MM.1S (cell line): ENCODE results near the gene HIC1.

Experiments
- DNase-seq: peaks from one replicate; pipeline ENCODE4 v3.0.0-alpha.2; 2015
- H2AFZ ChIP-seq: fragments of 300-600 bp; sonication (generic); 2 replicates; pipeline ENCODE4 v1.6.0; 2016; ENCODE audit warnings: antibody characterized with exemption, low read length
- H3F3A ChIP-seq: fragments of 300-600 bp; sonication (generic); 2 replicates; pipeline ENCODE4 v1.6.1; 2016; ENCODE audit warnings: mild to moderate bottlenecking, antibody characterized with exemption, low read length, moderate library complexity, mixed read lengths; ENCODE audit not compliant: insufficient read depth
- H3K27ac ChIP-seq: fragments of 300-600 bp; sonication (generic); 2 replicates; pipeline ENCODE4 v1.5.1; 2016; ENCODE audit warnings: mild to moderate bottlenecking, low read length
- H3K27me3 ChIP-seq: fragments of 300-600 bp; sonication (generic); replicated peaks from 2 replicates; pipeline ENCODE4 v1.6.0; 2016; ENCODE audit warnings: low read length; ENCODE audit not compliant: insufficient read depth
- H3K36me3 ChIP-seq: fragments of 300-600 bp; sonication (generic); replicated peaks from 2 replicates; pipeline ENCODE4 v1.6.1; 2016; ENCODE audit warnings: mild to moderate bottlenecking, low read length, mixed read lengths; ENCODE audit not compliant: insufficient read depth
- H3K4me1 ChIP-seq: fragments of 300-600 bp; sonication (generic); 2 replicates; pipeline ENCODE4 v1.6.1; 2016; ENCODE audit warnings: low read length, mixed read lengths
- H3K4me2 ChIP-seq: fragments of 300-600 bp; sonication (generic); 2 replicates; pipeline ENCODE4 v1.6.0; 2016; ENCODE audit warnings: low read depth, low read length
- H3K4me3 ChIP-seq: fragments of 300-600 bp; sonication (generic); 2 replicates; pipeline ENCODE4 v1.5.1; 2016; ENCODE audit warnings: low read length, mixed read lengths
- H3K79me2 ChIP-seq: fragments of 300-600 bp; sonication (generic); 2 replicates; pipeline ENCODE4 v1.6.1; 2016; ENCODE audit warnings: mixed run types, low read length, mixed read lengths
- H3K9ac ChIP-seq: fragments of 300-600 bp; sonication (generic); 2 replicates; pipeline ENCODE4 v1.6.1; 2016; ENCODE audit warnings: low read length, mixed read lengths
- H3K9me2 ChIP-seq: fragments of 300-600 bp; sonication (generic); replicated peaks from 2 replicates; pipeline ENCODE4 v1.6.1; 2016; ENCODE audit warnings: mild to moderate bottlenecking, low read length, mixed read lengths; ENCODE audit not compliant: insufficient read depth
- H3K9me3 ChIP-seq: fragments of 300-600 bp; sonication (generic); replicated peaks from 2 replicates; pipeline ENCODE4 v1.6.1; 2016; ENCODE audit warnings: mild to moderate bottlenecking, low read length, mixed read lengths; ENCODE audit not compliant: insufficient read depth
- H4K20me1 ChIP-seq: fragments of 300-600 bp; sonication (generic); 2 replicates; pipeline ENCODE4 v1.6.1; 2016; ENCODE audit warnings: mild to moderate bottlenecking, low read length, moderate library complexity, mixed read lengths; ENCODE audit not compliant: insufficient read depth
- EZH2 ChIP-seq: fragments of 300-600 bp; sonication (generic); optimal IDR thresholded peaks from 2 replicates; pipeline ENCODE3; 2017; ENCODE audit warnings: low read depth, mild to moderate bottlenecking, antibody characterized with exemption, low read length, mixed read lengths
- EZH2phosphoT487 ChIP-seq: fragments of 300-600 bp; sonication (generic); IDR thresholded peaks from 2 replicates; pipeline ENCODE4 v1.6.1; 2018; ENCODE audit warnings: antibody characterized with exemption, low read length
- TF ChIP-seq, protein P1 (sequence below): fragments of 300-600 bp; sonication (generic); IDR thresholded peaks from 2 replicates; pipeline ENCODE4 v1.5.1; 2016; ENCODE audit warnings: antibody characterized with exemption, low read length, mixed read lengths

Gene HIC1

DNA sequence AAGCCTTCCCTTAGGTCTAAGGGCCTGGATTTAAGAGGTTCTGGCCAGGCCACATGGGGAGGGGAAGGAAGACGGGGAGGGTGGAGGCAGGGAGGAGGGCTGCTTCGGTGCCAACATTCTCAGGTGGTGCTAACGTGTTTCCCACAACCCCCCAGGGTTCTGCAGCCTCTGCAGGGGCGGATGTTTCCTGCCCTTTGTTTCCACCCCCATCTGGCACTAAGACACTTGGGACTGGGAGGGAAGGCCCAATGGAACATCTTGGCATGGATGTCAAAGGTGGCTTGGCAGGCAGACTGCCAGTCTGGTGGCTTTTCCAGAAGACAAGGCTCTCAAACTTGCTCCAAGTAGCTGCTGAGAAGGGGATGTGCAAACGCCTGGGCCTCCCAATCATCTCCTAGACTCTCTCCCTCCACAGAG lies 12.7 kb downstream of the HIC1 start:
- H3K27me3 ChIP-seq: no peaks in the 10 kb centered on the region
- no peak for DNase-seq
- H3K9me2 ChIP-seq: no peaks in the 10 kb centered on the region
- no peaks in the 10 kb centered on the region for H3K4me1 ChIP-seq
- no peaks in the 10 kb centered on the region for H3K36me3 ChIP-seq
- no peak overlapping the region for H3K4me2 ChIP-seq
- no peak overlapping the region for H3K4me3 ChIP-seq
- H3K27ac ChIP-seq: no peak overlapping the region
- no peak overlapping the region for H3K9ac ChIP-seq
- TF ChIP-seq, protein P1, sequence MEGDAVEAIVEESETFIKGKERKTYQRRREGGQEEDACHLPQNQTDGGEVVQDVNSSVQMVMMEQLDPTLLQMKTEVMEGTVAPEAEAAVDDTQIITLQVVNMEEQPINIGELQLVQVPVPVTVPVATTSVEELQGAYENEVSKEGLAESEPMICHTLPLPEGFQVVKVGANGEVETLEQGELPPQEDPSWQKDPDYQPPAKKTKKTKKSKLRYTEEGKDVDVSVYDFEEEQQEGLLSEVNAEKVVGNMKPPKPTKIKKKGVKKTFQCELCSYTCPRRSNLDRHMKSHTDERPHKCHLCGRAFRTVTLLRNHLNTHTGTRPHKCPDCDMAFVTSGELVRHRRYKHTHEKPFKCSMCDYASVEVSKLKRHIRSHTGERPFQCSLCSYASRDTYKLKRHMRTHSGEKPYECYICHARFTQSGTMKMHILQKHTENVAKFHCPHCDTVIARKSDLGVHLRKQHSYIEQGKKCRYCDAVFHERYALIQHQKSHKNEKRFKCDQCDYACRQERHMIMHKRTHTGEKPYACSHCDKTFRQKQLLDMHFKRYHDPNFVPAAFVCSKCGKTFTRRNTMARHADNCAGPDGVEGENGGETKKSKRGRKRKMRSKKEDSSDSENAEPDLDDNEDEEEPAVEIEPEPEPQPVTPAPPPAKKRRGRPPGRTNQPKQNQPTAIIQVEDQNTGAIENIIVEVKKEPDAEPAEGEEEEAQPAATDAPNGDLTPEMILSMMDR: no peak
- no peak for TF ChIP-seq EZH2phosphoT487
- TF ChIP-seq EZH2: no peak
- H3K79me2 ChIP-seq: no peaks in the 10 kb centered on the region
- no peak overlapping the region for H2AFZ ChIP-seq
- H4K20me1 ChIP-seq: no peaks in the 10 kb centered on the region
- H3F3A ChIP-seq: no peaks in the 10 kb centered on the region
- no peaks in the 10 kb centered on the region for H3K9me3 ChIP-seq

DNA sequence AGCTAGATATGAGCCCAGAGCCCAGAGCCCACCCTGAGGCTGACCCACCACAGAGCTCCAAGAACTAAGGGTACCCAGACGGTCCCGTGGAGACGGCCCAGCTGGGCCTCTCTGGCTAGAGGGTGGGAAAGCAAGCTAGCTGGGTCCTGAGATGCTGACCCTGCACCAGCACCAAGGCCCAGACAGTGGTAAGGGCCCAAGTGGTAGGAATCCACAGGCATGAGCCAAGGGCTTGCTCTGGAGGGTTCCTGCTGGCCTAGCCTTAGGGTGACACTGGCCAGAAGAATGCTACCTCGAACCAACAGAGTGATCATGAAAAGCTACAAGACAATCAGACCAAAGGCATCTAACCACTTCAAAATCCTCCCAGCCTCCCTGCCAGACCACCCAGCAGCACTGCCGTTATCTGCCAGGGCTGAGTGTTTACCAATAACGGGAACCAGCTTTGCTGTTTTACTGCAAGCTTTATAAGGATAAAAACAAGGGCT lies 13.2 kb downstream of the HIC1 start:
- Histone ChIP-seq H3K4me2 (no peak overlapping the region), H3F3A (no peaks in the 10 kb centered on the region), H3K27ac (no peak overlapping the region)

DNA sequence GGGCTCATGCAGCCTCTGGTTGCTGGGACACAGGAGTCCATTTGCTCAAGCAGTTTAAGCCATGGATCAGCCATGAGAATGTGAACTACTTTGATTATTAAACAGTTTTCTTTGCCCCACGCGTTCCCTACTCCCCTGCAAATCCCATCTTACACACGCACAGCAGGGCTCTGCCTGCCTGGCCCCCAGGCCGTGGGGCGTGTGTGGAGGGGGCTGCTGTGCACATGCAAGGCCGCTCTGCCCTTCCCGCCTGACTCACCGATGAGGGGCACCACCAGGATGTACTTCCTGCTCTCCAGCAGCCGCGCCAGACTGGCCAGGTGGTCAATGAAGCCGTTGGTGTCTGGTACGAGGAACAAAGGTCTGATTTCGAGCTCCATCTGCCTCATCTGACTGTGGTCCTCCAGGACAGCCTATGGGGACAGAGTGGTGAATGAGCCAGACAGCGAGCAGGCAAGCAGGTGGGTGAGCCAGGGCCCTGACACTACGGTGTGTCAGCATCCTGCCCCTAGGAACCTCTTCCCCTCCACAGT lies 13.7 kb downstream of the HIC1 start:
- no peak overlapping the region for H3K4me3 ChIP-seq
- H4K20me1 ChIP-seq: no peaks in the 10 kb centered on the region
- no peak for TF ChIP-seq EZH2
- TF ChIP-seq, protein P1: no peak
- no peak for TF ChIP-seq EZH2phosphoT487
- H3K36me3 ChIP-seq: no peaks in the 10 kb centered on the region
- no peaks in the 10 kb centered on the region for H3K9me2 ChIP-seq
- no peak overlapping the region for H3K9ac ChIP-seq
- no peak for DNase-seq
- H2AFZ ChIP-seq: no peak overlapping the region
- no peak overlapping the region for H3K4me2 ChIP-seq
- H3K27me3 ChIP-seq: no peaks in the 10 kb centered on the region
- H3K9me3 ChIP-seq: no peaks in the 10 kb centered on the region
- no peaks in the 10 kb centered on the region for H3F3A ChIP-seq
- no peaks in the 10 kb centered on the region for H3K4me1 ChIP-seq
- no peaks in the 10 kb centered on the region for H3K79me2 ChIP-seq
- no peak overlapping the region for H3K27ac ChIP-seq

More for the DNA sequence above, 13.2 kb downstream of the HIC1 start:
- no peaks in the 10 kb centered on the region for H3K4me1 ChIP-seq
- TF ChIP-seq EZH2 (no peak), EZH2phosphoT487 (no peak)
- no peak overlapping the region for H2AFZ ChIP-seq
- H3K9me3 ChIP-seq: no peaks in the 10 kb centered on the region
- no peaks in the 10 kb centered on the region for H4K20me1 ChIP-seq
- no peaks in the 10 kb centered on the region for H3K9me2 ChIP-seq
- no peak overlapping the region for H3K9ac ChIP-seq
- H3K79me2 ChIP-seq: no peaks in the 10 kb centered on the region
- H3K36me3 ChIP-seq: no peaks in the 10 kb centered on the region
- no peaks in the 10 kb centered on the region for H3K27me3 ChIP-seq
- no peak for DNase-seq
- H3K4me3 ChIP-seq: no peak overlapping the region

DNA sequence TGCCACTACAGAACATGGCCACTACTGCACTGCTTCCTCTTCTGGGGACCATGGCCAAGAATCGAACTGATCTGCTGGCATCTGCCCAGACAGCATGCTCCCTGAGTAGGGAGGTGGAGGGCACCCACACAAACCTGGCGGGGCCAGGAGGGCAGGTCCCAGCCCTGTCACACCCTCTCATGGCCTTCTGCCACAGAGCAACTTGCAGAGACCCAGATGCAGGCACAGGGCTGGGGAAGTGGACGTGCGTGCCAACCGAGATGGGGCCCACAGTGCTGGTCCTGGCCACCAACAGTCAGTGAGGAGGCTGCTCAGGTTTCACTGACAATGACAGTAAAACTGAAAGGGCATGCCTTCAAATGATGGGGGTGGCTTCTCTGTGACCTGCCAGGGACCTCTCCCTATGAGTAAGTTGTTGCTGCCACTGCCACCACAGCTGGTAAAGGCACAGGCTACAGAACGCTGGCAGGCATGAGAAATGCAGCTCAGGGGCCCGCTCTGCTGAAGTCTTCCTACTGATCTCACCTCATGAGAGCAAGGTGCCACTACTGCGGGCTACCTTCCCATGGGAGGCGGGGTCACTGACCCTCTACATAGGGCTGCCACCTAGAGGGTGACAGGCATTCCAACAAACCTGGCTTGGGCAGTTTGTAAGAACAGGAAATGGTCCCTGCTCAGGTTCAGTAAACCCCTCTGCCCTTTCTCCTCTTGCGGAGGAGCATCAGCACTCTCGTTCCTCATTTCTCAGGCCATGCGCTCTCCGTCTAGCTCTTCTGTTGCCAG lies 15.5 kb downstream of the HIC1 start:
- H3K9ac ChIP-seq: no peak overlapping the region
- H3K9me3 ChIP-seq: no peaks in the 10 kb centered on the region
- no peak overlapping the region for H3K4me3 ChIP-seq
- H3K79me2 ChIP-seq: no peaks in the 10 kb centered on the region
- H3K9me2 ChIP-seq: no peaks in the 10 kb centered on the region
- no peak overlapping the region for H2AFZ ChIP-seq
- no peak overlapping the region for H3K4me2 ChIP-seq
- no peaks in the 10 kb centered on the region for H4K20me1 ChIP-seq
- TF ChIP-seq, protein P1: no peak
- TF ChIP-seq EZH2phosphoT487: no peak
- no peak for TF ChIP-seq EZH2
- no peaks in the 10 kb centered on the region for H3K36me3 ChIP-seq
- H3K4me1 ChIP-seq: no peaks in the 10 kb centered on the region
- DNase-seq: no peak
- no peaks in the 10 kb centered on the region for H3F3A ChIP-seq
- no peak overlapping the region for H3K27ac ChIP-seq
- H3K27me3 ChIP-seq: no peaks in the 10 kb centered on the region
